Hematopoietic multipotent progenitor cell (in vitro differentiated cells): ENCODE results near the gene PPP1R37. TPM values are rescaled to one million over a fixed set of nuclear protein-coding genes. Genes with fewer than 3 reads are reported as not detected.

ENCODE experiments used
- DNase-seq, 3 donors: peaks; one replicate each; pipeline ENCODE4 v3.0.0-alpha.2; 2011 to 2015; ENCODE audit warnings: low read depth in 2 of 3, low spot score in 2 of 3
- total RNA-seq: library from RNA; depleted of rRNA; stranded (reverse); fragments of >200 nt; gene quantifications from one replicate; pipeline ENCODE4 v1.2.3, GENCODE V29; 2012

PPP1R37 gene
- total RNA-seq, 1 donor: 21.8 TPM

GRCh38 chr19:45070861-45071544, 22.0 kb upstream of the PPP1R37 start:
- no peak for DNase-seq

DNA sequence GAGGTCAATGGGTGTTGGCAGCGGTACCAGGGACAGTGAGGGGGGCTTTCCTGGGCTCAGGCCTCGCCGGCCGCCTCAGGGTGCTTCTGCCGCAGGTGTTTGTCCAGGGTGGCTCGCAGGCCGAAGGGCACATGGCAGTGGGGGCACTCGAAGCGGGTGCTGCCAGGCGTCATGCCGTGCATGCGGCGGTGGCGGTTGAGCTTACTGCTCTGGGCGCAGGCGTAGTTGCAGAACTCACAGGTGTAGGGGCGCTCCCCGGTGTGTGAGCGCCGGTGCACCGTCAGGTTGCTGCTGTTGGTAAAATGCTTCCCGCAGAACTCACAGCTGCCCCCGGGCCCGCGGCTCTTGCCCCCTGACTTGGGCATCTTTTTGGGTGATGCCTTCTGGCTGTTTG, 21.4 kb upstream of the PPP1R37 start:
- DNase-seq: no peak

DNA sequence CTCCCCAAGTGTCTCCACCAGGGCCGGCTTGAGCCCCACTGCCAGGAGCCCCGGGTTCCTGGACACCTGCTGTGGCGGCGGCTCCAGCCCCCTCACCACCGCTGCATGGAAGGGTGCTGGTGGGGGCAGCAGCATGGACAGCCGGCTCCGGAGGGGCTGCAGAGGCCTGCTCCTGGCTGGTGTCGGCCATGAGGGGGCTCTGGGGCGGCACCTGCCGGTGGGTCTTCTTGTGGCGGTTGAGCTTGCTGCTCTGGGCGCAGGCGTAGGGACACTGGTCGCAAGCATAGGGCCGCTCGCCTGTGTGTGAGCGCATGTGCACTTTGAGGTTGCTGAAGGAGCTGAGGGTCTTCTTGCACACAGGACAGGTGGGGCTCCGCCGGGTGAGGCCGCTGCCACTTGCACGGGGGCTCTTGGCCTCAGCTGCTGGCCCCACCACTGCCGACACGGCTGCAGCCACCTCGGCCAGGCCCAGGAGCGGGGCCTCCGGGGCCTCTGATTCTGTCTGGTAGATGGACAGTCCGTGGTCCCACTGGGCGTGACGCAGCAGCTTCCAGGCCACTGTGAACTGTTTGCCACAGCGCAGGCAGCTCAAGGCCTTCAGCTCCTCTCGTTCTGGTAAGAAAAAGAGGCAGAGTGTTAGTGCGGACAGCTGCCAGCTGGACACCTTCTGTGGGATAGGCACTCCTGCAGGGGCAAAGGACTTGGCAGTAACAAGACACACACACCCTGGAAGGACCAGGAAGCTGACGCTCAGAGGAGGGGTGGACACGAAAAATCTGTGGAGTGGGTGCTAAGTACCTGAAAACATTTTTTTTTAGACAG, 20.8 kb upstream of the PPP1R37 start:
- no peak for DNase-seq

- no peak for DNase-seq
Observed at GRCh38 chr19:45074744-45075300, 18.2 kb upstream of the PPP1R37 start.

GRCh38 chr19:45075301-45076028, 17.5 kb upstream of the PPP1R37 start:
- DNase-seq: peak in 2 of 3 donors; percentile 87 to 93

DNA sequence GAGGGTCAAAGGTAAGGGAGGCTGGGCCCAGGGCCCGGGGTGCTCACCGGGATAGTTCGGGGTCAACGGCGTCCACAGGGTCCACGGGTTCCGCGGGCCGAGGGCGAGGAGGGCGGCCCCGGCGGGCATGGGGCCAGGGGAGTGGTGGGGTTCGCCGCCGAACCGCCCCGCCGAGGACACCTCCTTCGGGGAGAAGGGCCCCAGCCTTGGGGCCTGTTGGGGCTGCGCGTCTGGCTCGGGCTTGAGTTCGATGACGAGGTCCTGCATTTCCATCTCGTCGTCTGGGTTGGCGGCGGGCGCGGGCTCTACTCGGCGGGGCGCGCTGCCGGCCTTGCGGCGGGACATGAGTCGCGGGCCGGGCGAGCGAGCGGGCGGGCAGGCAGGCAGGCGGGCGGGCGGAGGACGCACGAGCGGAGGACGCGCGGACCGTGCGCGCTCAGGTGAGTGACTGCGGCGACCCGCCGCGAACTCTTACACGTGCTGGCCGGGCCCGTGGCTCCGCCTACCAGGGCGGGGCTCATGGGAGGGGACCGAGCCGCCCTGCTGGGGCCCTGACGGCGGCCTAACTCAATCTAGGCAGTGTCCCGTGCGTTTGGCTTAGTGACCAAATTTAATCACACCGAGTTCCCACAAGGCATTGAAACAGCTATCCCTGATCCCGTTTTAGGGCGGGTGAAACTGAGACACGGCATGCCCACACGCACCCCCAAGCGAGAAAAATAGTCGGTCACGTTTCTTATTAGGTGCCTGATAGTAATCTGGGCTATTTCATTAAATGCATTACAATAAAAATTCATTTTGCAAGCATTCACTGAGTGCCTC, 16.7 kb upstream of the PPP1R37 start, which contains the start of gene ZNF296:
ZNF296 (minus strand) TSS at position 450 of the 822 bp plus-strand sequence; CDS start at position 345, 105 bp downstream.
- DNase-seq: peak; percentile 55 to 68 (median 66)

DNA sequence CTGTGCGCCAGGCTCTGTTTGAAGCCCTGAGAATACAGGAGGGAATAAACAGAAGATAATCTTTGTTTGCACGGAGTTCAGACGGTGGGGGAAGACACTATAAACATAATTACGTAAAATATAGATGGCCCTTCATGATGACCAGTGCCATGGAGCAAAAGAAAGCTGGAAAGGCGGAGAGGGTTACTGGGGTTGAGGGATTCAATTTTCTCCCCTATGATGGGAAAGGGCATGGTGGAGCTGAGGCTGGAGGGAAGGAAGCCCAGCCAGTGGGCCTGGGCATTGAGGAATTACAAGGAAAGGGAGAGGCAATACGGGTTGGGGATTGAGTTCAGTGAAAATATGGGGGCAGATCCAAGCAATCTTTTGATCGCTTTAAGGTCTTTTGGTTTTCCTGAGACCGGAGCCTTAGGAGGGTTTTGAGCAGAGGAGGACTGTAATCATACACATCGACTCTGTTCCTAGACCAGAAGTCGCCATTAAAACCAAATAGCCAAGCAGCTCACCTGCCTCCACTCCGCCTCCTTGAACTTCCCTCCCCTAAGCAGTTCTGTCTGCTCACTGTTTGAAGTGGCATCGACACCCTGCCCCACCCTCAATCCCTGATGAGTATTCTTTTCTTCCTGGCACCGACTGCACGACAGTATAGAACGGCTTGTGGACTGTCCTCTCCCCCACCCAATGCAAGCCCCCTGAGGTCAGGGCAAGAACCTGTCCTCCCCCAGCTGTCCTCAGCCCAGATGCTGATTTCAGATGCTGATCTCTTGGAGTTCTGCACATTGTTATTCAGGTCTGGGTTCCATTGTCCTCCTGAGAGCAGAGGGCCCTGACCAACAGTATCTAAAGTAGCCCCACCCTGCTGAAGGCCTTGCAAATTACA, 15.9 kb upstream of the PPP1R37 start:
- no peak for DNase-seq

DNA sequence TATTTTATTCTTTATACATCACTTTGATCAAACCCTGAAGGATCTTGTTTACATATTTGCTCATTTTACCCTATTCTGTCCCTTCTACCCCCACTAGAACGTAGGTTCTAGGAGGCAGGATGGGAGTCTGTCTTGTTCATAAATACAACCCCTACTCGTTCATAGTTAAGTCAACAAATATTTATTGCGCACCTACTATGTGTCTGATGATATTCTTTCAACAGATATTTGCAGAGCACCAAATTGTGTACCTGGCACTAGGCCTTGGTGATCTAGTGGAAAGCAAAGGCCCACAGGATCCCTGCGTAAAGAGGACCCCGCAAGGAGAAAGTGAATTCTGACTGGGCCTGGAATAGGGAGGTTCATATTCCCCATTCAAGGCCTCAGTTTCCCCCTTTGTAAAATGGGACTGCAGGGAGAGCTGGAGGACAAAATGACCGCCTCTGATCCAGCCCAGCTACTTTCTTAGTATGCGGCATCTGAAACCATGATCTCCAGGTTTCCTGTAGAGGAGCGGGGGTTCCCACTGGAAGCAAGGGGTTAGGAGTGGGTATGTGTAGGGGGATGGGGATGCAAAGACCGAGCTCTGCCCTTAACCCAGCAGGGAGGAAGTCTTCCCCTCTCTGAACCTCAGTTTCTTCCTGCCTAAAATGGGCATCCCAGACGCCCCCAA, 14.5 kb upstream of the PPP1R37 start:
- DNase-seq: no peak

- peak; percentile 56 to 81 (median 80) for DNase-seq
Observed at GRCh38 chr19:45079063-45079910, 13.7 kb upstream of the PPP1R37 start, which contains the start of gene GEMIN7. TSS of gene GEMIN7 (plus strand) at chr19:45079260. CDS start at chr19:45090115, 10,855 bp downstream.

DNA sequence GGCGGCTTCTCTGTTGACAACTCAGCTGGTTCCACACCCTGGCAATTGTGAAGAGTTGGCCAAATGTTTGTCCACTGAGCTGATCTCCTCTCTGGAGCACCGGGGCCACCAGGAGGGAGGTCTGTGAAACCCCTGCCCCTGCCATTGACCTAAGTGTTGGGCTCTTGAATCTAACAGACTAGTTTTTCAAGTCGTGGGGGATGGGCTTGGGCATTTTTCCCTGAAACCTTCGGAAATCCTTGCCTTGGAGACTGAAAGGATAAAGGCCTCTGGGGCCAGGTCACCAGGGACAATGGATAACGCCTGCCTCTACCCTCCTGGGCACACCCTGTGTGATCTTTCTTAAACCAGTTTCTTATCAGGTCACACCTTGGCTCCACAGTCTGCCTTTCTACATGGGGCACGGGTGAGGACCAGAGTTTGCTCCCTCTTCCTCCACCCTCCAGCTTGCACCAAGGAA, 13.0 kb upstream of the PPP1R37 start:
- DNase-seq: no peak

DNA sequence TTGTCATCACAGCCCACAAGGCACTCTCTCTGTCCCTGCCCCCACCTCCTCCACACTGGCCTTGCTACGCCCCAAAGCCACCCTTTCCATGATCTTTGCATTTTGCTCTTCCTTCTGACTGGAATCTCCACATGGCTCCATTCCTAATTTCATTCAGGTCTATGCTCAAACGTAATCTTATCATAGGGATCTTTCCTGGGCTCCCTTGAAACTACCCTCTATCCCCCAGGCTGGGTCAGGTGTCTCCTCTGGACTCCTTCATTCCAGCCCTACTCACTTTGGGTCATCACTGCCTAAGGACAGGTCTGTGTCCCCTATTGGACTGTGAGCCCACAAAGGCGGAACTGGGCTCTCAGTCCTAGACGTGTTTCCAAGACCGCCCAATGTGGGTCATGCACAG, 10.8 kb upstream of the PPP1R37 start:
- no peak for DNase-seq

GRCh38 chr19:45086480-45086879, 6.5 kb upstream of the PPP1R37 start:
- DNase-seq: no peak

GRCh38 chr19:45087531-45087930, 5.4 kb upstream of the PPP1R37 start:
- peak in 2 of 3 donors; percentile 81 to 84 for DNase-seq

- no peak for DNase-seq
Observed at GRCh38 chr19:45090034-45090433, 2.9 kb upstream of the PPP1R37 start.

DNA sequence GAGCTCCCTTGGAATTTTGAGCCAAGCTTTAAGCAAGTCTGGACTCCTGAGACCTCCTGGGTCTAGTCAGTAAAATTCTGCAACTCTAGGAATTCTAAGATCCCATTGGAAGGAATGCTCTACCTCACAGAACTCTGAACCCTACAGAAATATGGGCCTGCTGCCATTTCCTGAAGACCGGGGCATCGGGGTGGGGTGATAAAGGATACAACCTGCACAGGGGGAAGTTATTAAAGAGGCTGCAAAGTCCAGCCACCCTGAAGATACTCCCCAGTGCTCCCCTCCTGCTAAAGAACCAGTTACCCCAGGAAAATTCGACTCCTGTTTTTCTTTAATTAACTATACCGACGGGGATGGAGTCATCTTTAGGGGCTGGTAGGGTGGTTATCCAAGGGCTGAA, 2.4 kb upstream of the PPP1R37 start:
- DNase-seq: no peak

GRCh38 chr19:45091031-45091923, 1.7 kb upstream of the PPP1R37 start:
- DNase-seq: peak; percentile 93 to 99 (median 98)
